ENCODE measurements around the gene KCNK2.

DNA sequence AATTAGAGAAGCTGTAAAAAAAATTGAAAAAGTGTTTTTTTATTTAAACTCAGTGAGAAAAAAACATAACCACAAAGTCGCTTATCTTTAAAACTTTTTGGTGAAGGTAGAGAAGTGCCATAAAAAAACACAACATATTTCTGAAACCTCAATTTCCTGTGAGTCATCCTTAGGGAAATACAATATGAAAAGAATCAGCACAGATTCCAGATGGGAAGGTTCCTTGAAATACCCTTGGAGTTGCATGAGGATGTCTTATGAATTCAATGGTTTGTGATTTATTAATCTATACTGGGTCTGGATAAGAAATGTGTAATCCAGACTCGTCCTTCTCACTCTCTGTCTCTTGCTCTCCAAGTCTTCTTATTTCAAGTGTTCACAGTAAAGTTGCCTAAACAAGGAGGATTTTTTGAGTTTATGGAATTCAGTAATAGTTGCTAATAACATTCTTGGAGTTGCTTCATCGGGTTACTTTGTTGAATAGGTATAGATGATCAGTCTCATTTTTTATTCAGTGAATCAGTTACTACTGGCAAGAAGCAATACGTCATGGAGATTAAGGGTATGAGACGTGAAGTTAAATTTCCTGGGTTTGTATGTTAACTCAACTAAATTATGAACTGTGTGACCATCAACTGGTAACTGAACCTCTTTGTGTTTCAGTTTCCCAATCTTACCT, 191.4 kb downstream of the KCNK2 start:
- no peak for TF ChIP-seq EZH2 (IDR thresholded peaks at IDR 0.05; ENCODE audit: borderline replicate concordance, low read length)
- TF ChIP-seq, protein P1, sequence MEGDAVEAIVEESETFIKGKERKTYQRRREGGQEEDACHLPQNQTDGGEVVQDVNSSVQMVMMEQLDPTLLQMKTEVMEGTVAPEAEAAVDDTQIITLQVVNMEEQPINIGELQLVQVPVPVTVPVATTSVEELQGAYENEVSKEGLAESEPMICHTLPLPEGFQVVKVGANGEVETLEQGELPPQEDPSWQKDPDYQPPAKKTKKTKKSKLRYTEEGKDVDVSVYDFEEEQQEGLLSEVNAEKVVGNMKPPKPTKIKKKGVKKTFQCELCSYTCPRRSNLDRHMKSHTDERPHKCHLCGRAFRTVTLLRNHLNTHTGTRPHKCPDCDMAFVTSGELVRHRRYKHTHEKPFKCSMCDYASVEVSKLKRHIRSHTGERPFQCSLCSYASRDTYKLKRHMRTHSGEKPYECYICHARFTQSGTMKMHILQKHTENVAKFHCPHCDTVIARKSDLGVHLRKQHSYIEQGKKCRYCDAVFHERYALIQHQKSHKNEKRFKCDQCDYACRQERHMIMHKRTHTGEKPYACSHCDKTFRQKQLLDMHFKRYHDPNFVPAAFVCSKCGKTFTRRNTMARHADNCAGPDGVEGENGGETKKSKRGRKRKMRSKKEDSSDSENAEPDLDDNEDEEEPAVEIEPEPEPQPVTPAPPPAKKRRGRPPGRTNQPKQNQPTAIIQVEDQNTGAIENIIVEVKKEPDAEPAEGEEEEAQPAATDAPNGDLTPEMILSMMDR (conservative IDR thresholded peaks at IDR 0.05 in 1 of 2, IDR thresholded peaks at IDR 0.05 in 1 of 2; ENCODE audit: extremely low read depth in 1 of 2, insufficient read depth in 1 of 2, low read depth in 1 of 2, low read length in 2 of 2) = no peak

All from mammary epithelial cell (primary cell).